ENCODE data around the gene PAN2. TPM values are rescaled to one million over a fixed set of nuclear protein-coding genes. Genes with fewer than 3 reads are reported as not detected.
A peak's percentile ranks its signal among the peaks of the same experiment; 100 is the strongest.
"Not testable (repeated sequence)": the region's sequence is repeated elsewhere in the genome, so short reads cannot be mapped to it uniquely, and the experiment has no call there.

PAN2 gene
- total RNA-seq, 1 donor from 2014 or later, result 10.6 TPM

DNA sequence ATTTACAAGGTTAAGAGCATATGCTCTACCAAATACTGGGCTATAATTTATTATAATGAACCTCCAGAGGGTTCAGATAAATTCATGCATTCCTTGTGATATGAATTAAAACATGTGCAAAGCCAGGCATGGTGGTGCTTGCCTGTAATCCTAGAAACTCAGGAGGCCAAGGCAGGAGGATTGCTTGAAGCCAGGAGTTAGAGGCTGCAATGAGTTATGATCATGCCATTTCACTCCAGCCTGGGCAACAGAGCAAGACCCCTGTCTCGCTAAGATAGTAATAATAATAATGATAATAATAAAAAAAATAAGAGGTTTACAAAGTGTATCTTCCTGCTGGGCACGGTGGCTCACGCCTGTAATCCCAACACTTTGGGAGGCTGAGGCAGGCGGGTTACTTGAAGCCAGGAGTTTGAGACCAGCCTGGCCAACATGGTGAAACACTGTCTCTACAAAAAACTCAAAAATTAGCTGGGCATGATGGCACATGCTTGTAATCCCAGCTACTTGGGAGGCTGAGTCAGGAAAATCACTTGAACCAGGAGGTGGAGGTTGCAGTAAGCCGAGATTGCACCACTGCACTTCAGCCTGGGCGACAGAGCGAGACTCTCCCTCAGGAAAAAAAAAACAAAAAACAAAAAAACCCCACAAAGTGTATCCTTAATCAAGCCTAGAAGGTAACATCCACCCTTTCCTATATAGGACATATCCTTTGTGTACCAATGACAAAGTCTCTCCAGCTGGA, 26.4 kb downstream of the PAN2 start:
- no peak for DNase-seq (ENCODE audit: low read depth, low spot score)

DNA sequence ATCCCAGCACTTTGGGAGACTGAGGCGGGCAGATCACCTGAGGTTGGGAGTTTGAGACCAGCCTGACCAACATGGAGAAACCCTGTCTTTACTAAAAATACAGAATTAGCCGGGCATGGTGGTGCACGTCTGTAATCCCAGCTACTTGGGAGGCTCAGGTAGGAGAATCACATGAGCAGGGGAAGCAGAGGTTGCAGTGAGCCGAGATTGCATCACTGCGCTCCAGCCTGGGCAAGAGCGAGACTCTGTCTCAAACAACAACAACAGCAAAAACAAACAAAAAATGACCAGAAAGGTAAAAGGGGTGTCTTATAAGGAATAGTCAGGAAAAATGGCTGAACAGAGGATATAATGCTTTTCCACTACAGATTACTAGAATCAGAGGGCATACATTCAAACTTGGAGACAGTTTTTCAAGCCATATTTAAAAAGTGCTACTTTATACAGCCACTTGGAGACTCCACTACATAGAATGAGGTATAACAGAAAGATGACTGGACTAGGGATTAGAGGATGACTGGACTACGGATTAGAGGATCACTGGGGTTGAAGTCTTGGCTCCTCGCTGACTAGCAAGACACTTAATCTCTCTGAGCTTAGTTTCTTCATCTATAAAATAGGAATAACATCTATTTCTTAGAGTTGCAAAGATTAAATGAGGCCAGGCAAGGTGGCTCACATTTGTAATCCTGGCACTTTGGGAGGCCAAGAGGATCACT, 28.8 kb downstream of the PAN2 start:
- DNase-seq (ENCODE audit: low read depth, low spot score), result no peak

DNA sequence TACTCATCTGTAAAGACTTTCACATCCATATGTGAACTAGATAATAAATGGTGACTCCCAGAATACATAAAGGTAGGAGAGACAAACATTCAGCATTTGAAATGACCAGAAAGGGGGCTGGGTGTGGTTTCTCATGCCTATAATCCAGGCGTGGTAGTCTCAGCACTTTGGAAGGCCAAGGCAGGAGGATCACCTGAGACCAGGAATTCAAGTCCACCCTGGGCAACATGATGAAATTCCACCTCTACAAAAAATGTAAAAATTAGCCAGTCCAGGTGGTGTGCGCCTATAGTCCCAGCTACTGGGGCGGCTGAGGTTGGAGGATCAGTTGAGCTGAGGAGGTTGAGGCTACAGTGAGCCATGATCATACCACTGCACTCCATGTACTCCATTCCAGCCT, 29.5 kb downstream of the PAN2 start:
- no peak for DNase-seq (ENCODE audit: low read depth, low spot score)

DNA sequence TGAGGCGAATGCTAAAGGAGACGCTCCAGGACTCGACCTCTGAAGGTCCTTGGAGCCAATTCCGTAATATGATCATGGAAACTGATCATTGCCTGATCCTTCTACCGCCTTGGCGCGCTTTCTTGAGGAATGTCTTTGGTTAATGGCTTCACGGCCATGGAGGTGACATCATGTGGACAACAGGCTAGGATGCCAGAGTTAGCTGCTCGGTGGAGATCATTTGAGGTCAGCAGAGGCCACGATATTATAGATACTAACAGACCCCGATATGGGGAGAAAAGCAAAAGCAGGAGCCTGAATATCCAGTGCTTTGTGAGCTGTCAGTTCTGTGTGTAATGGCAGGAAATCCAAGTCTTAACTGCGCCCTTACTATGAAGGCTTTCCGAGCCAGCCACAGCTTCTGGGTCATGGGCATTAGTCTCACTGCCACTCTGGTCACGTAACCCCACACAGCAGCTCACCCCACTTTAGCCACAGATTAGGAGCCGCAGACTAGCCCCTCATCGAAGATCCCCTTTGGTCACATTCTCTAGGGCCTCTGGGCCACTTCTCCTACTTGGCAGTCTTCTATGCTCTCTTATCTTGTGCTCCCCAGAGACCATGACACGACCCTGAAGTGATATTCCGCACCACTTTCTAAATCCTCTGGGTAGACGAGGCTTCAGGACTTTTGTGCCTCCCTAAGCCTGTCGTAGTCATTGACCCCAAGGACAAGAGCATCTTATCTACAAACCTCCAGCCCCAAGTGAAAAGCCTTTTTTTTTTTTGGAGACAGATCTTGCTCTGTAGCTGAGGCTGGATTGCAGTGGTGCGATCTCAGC, 32.9 kb downstream of the PAN2 start:
- DNase-seq (ENCODE audit: low read depth, low spot score), result no peak

DNA sequence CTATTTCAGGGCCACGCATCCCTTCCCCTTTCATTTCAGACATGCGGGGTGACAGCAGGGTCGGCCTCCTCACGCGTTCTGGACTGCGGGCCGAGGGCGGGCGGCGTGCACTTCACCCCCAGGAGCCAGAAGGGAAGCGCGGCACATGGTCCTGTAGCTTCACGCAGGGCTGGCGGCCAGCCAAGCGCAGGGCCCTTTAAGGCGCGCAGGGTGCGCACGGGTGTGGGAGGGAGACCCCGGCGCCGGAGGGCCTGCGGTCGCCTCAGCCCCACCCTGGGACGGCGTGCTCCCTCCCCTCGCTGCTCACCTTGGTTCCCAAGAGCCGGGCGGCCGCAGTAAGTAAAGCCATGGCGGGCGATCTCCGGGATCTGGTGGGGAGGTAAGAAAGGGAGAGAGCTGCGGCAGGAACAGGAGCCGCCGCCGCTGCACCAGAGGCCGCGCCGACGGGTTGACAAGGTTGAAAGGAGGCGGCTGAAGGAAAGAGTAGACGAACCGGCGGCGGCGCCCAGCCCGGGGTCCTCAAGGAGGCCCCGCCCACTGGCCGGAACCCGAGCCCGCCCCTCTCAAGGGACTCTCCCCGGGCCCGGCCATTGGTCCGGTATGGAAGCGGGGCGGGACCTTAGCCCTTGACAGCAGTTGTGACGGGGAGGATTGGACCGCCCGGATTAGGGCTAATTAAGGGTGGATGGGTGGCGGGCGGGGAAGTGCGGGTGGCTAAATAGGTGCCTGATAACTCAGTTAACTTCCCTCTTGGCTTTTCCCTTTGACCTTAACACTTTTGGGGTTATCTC, 33.8 kb downstream of the PAN2 start, which contains the start of gene CS:
Gene CS, minus strand, starts transcription at position 478 of the 791 bp plus-strand sequence. Its CDS starts 129 bp downstream, at position 349.
- peak; percentile 88 for DNase-seq (ENCODE audit: low read depth, low spot score)

DNA sequence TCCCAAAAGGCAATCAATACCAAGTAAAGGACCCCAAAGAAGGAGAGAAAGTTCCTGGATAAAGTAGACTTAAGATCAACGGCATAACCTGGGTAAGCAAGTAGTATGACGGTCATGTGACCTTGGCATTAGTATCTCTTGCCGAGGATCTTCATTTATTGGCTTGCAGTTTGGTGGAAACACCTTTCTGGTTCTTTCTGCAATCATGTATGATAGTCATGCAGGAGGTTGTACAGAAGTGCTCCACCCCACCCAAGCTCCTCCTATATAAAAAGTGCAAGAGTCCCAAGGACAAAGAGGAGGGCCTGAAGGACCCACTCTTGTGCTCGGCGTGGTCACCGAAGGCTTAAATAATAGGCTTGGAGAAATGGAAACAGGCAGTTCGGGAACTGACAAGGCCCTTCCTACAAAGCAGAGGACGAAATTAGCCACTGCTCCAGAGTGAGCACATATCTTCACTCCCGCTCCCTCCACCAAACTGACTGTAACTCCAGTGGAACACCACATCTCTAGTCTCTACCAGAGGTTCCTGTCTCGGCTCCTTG, 34.4 kb downstream of the PAN2 start:
- no peak for DNase-seq (ENCODE audit: low read depth, low spot score)

DNA sequence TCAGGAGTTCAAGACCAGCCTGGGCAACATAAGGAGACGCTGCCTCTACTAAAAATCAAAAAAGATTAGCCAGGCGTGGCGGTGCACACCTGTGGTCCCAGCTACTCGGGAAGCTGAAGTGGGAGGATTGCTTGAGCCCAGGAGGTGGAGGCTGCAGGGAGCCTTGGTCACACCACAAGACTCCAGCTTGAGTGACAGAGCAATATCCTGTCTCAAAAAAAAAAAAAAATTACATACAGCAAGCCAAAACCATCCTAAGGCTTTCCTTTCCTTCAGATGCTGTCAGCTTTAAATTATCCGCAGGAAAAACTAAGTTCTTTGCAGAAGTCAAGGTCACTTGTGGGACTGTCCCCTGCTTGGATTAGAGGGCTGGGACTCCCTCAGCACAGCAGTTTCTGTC, 35.0 kb downstream of the PAN2 start:
- no peak for DNase-seq (ENCODE audit: low read depth, low spot score)

DNA sequence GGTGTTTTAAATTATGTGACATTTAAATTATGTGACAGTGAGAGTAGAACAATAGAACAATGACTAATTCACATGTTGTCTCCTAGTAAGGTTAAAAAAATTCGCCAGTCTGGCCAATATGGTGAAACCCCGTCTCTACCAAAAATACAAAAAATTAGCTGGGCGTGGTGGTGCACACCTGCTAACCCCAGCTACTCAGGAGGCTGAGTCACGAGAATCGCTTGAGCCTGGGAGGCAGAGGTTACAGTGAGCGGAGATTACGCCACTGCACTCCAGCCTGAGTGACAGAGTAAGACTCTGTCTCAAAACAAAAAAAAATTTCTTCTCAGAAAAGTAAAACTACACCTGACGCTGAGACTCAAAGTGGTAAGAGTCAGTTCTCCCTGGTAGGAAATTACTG, 36.4 kb downstream of the PAN2 start:
- no peak for DNase-seq (ENCODE audit: low read depth, low spot score)

DNA sequence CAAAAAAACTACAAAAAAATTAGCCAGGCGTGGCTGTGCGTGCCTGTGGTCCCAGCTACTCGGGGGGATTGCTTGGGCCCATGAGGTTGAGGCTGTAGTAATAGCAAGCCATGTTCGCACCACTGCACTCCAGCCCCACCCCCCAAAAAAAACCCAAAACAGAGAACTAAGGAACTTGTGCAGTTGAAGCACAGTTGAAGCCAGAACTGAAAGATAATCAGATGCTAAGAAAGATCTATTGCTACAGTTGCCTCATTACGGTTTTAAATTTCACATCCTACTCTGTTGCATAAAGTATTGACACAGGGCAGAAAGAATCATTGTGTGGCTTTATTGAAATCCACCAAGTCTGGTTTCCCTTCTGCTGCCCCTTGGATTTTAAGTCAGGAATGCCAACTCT, 37.5 kb downstream of the PAN2 start:
- DNase-seq (ENCODE audit: low read depth, low spot score), result no peak

DNA sequence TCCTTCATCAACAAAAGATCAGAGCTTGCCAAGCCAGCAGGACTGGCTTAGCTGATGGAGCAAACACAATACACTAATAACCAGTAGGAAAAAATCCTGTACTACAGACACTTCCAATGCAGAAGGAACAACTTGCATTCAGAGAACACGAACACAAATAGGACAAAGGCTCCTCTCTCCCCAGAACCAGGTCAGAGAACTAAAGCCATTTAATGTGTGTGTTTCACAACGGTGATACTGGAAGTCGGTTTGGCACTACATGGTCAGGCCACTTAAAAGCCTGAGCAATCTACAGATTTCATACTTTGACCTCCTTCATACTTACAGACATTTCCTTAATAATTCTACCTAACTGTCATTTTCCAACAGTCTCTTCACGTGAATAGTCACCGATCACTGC, 40.0 kb downstream of the PAN2 start:
- no peak for DNase-seq (ENCODE audit: low read depth, low spot score)

DNA sequence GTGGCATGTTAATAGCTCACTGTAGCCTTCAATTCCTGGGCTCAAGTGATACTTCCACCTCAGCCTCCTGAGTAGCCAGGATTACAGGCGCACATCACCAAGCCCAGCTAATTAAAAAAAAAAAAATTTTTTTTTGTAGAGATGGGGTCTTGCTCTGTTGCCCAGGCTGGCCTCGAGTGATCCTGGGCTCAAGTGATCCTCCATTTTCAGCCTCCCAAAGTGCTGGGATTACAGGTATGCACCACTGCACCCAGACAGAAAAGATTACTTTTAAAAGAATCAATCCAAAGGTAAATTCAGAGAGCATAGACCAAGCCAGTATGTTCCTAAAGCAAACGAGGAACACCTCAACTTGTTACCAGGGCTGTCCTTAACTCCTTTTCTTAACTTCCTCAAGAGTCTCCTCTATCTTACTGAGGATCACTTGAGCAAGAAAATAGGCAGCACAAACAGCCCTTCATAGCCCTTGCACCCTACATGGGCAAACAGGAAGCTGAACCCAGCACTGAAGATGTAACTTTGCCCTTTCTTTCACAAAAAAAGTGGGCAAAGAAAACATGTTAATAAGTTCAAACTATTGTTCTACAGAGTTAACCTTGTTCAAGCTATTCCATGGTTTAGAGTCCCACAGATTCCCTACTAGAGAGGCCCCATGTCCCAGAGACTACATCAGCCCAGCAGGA, 45.0 kb downstream of the PAN2 start:
- no peak for DNase-seq (ENCODE audit: low read depth, low spot score)

DNA sequence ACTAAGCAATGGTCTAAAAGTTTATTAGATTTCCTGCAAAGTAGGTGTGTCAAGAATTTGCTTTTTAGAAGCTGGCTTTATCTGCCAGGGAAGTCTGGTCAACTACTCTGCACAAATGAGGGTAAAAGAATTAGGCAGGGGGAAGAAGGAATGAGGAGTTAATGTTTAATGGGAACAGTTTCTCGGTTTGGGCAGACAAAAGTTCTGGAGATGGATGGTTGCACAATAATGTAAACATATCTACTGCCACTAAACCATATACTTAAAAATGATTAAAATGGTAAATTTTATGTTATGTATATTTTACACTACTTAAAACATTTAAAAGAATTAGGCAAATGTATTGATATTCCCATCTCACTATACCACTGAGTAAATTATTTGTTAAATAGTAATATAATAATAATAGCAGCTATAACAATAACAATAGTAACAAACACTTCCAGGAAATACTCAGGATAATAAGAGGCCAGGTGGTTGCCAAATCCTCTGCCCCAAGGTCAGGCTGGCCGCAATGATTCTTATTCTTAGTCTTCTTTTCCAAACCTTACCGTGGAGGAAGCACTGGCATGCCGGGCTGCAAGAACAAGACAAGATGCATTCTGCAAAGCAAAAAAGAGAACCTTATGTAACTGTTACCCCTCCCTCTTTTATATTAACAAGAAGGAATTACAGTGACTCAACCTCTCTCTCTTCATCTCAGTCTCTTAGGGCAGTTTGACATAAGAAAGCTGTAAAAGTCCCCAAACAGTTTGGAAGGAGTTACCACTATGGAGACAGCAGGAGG, 47.6 kb downstream of the PAN2 start:
- DNase-seq (ENCODE audit: low read depth, low spot score), result no peak

DNA sequence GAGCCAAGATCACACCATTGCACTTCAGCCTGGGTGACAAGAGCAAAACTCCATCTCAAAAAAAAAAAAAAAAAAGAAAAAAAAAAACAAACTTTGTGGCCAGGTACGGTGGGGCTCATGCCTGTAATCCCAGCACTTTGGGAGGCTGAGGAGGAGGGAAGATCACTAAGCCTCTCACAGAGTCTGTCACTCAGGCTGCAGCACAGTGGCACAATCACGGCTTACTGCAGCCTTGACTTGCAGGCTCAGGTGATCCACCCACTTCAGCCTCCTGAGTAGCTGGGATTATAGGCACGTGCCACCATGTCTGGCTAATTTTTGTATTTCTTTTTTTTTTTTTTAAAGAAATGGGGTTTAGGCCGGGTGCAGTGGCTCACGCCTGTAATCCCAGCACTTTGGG, 49.5 kb downstream of the PAN2 start:
- not testable (repeated sequence) for DNase-seq (ENCODE audit: low read depth, low spot score)

DNA sequence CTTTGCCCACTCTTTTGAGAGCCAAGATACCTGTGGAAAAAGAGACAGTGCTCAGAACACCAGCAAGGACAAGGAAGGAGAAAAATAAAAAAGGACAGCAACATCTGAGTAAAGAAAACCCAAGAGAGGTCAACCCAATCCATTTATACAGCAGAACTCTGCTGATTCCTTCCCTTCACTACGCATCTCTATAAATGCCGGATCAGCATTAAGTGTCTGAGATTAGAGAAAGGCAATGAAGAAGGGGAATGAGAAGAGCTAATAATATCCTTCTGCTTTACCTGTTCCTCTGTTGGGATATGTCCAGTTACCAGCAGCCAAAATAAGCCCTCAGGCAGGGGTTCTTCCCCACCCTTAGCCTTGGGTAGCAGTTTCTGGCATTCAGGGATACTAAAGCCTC, 51.2 kb downstream of the PAN2 start:
- no peak for DNase-seq (ENCODE audit: low read depth, low spot score)

DNA sequence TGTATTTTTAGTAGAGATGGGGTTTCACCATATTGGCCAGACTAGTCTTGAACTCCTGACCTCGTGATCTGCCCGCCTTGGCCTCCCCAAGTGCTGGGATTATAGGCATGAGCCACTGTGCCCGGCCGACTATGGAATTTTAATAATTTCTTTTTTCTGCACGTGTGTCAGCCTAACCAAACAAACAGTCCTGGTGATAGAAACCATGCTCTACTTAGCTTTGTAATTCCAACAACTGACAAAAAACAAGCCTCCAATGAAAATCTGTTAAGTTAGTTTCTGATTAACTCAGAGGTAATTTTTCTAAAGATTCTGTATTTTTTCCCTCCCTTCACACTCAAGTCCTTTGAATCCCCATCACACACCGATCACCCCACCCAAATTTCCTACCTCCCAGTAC, 51.8 kb downstream of the PAN2 start:
- DNase-seq (ENCODE audit: low read depth, low spot score), result no peak

DNA sequence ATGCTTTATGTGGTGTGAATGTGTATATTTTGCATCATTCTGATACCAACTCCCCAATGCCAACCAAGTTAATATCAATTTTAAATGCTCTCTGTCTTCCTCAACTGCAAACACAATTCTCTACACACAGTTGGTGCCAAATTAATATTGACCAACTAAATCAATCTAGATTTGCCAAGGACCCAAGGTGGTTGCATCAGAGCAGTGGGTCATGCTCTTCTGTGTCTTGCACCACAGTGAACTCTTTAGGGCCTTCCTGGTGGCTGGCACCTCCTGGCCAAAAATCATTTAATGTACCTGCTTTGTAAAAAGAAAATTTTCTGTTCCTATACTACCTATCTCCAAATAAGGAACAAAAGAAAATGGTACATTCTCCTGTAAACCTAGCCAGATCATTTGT, 53.0 kb downstream of the PAN2 start:
- DNase-seq (ENCODE audit: low read depth, low spot score), result no peak

DNA sequence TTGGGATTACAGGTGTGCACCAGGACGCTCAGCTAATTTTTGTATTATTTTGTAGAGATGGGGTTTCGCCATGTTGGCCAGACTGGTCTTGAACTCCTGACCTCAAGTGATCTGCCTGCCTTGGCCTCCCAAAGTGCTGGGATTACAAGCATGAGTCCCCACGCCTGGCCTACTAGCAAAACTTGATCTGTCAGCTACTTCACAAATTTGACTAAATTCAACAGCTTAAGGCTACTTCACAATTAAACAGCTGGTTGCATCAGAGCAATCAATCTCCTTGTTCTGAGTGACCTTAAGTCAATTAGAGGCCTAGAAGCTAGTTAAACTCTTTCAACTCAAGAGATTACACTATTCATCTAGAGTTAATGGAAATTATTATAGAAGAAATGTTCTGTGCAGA, 54.9 kb downstream of the PAN2 start:
- DNase-seq (ENCODE audit: low read depth, low spot score), result no peak

DNA sequence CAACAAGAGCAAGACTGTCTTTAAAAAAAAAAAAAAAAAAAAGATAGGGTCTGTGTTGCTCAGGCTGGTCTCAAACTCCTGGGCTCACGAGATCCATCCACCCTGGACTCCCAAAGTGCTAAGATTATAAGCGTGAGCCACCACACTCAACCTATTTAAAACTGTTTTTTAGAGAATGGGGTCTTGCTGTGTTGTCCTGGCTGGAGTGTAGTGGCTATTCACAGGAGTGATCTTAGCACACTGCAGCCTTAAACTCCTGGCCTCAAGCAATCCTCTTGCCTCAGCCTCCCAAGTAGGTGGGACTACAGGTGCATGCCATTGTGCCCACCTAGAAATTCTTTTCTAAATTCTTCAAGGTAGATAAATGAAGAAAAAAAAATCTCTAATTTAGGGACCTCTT, 59.5 kb downstream of the PAN2 start:
- no peak for DNase-seq (ENCODE audit: low read depth, low spot score)

DNA sequence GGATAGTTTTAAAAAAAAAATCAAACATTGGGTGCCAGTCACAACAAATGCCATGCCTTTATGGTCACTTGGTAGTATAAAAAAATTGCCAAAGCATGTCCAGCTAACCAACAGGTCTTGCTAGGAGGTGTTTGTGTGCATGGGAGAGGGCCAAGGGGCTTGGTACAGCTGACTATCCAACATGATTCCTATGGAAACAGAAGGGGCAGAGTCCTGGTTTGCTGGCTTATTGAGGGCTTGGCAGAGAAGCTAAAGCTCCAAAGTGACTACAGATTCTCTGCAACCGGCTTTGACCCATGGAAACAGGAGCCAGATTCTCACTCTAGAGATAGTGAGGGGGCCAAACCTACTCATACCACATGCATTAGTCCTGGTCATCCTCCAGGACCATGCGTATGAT, 61.3 kb downstream of the PAN2 start:
- DNase-seq (ENCODE audit: low read depth, low spot score), result not testable (repeated sequence)

DNA sequence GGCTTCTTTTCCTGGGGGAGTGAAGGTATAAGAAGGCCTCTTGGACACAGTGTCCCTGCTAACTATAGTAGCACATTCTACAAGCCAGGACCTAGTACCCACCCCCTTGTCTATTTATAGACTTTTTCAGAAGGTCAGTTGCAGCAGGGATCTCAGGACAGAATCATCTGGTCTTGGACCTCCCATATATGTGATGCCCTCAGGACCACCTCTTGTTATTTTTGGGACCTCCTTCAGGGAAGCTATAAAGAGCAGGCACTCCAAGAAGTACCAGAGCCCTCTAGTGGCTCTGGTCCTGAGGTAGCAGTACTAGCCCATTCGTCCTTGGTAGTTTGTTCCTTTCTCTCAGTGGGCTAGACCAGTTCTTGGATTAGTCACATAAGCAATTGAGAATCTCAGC, 62.8 kb downstream of the PAN2 start:
- DNase-seq (ENCODE audit: low read depth, low spot score), result no peak
